AG04450 (cell line): ENCODE measurements around the gene CFAP43. TPM values are rescaled to one million over a fixed set of nuclear protein-coding genes. Genes with fewer than 3 reads are reported as not detected.
"Not testable (repeated sequence)": the region's sequence is repeated elsewhere in the genome, so short reads cannot be mapped to it uniquely, and the experiment has no call there.

Experiments used
- CTCF ChIA-PET: fragments of 300-600, 350-600 bp; formaldehyde crosslinking; extraction: SDS; loops from one replicate; lab custom pipeline; 2022; ENCODE audit warnings: antibody characterized with exemption, inconsistent platforms; lab: Charles Lee
- POLR2A ChIA-PET: fragments of 350-600 bp; formaldehyde crosslinking; extraction: SDS; loops from one replicate; lab custom pipeline; 2021; ENCODE audit warnings: antibody characterized with exemption, inconsistent platforms; lab: Yijun Ruan, JAX
- DNase-seq: peaks from one replicate; pipeline ENCODE4 v3.0.0-alpha.2; 2011; ENCODE audit warnings: low read depth, low spot score
- H3K27ac ChIP-seq: one replicate; pipeline ENCODE4 v1.5.1; 2012; ENCODE audit warnings: low read depth, low read length, control low read depth
- H3K27me3 ChIP-seq: one replicate; pipeline ENCODE4 v1.6.0; 2012; ENCODE audit warnings: low read length; ENCODE audit not compliant: control insufficient read depth, insufficient read depth
- H3K4me3 ChIP-seq: 2 replicates; pipeline ENCODE4 v1.5.1; 2011; ENCODE audit warnings: mild to moderate bottlenecking, low read depth, low read length, control low read depth
- H3K9me3 ChIP-seq: 2 replicates; pipeline ENCODE4 v1.5.1; 2012; ENCODE audit warnings: low read length; ENCODE audit not compliant: control insufficient read depth, insufficient read depth
- polyA plus RNA-seq: library from polyadenylated mRNA; depleted of rRNA; stranded (reverse); fragments of >200 nt; gene quantifications from 2 replicates; pipeline ENCODE4 v1.2.3, GENCODE V29; 2011
- TF ChIP-seq, protein P1 (sequence below): IDR thresholded peaks from 2 replicates; pipeline ENCODE4 v1.5.1; 2011; ENCODE audit warnings: low read depth, low read length, control low read depth, inconsistent platforms

The CFAP43 gene
- polyA plus RNA-seq, 1 experiment: 0.07 TPM

- H3K27ac ChIP-seq: peak overlapping the region; percentile 95
- TF ChIP-seq, protein P1, sequence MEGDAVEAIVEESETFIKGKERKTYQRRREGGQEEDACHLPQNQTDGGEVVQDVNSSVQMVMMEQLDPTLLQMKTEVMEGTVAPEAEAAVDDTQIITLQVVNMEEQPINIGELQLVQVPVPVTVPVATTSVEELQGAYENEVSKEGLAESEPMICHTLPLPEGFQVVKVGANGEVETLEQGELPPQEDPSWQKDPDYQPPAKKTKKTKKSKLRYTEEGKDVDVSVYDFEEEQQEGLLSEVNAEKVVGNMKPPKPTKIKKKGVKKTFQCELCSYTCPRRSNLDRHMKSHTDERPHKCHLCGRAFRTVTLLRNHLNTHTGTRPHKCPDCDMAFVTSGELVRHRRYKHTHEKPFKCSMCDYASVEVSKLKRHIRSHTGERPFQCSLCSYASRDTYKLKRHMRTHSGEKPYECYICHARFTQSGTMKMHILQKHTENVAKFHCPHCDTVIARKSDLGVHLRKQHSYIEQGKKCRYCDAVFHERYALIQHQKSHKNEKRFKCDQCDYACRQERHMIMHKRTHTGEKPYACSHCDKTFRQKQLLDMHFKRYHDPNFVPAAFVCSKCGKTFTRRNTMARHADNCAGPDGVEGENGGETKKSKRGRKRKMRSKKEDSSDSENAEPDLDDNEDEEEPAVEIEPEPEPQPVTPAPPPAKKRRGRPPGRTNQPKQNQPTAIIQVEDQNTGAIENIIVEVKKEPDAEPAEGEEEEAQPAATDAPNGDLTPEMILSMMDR: no peak
- H3K4me3 ChIP-seq: peak overlapping the region; percentile 85
- CTCF ChIA-PET: interaction anchor here (0.6 to 6.4 kb wide), 7 partner anchors 21 to 366 kb away, joined by 3 to 47 read pairs (median 6); partner anchors contain the start of genes CFAP58 and SFR1
- no peak for DNase-seq
- POLR2A ChIA-PET: interaction anchor here (0.9 to 1.7 kb wide), 3 partner anchors 20 to 133 kb away, joined by 4 to 13 read pairs (median 6); partner anchors contain the start of gene SFR1
- no peaks in the 10 kb centered on the region; the same call in 1 of the 2 replicates for H3K9me3 ChIP-seq
- H3K27me3 ChIP-seq: no peaks in the 10 kb centered on the region
These were observed 21.6 kb upstream of the CFAP43 start for GRCh38 chr10:104253606-104254410.

- no peaks in the 10 kb centered on the region; the same call in 1 of the 2 replicates for H3K9me3 ChIP-seq
- no peaks in the 10 kb centered on the region for H3K27me3 ChIP-seq
- DNase-seq: no peak
- no peak overlapping the region for H3K4me3 ChIP-seq
- TF ChIP-seq, protein P1: no peak
- POLR2A ChIA-PET: no interaction called here
- H3K27ac ChIP-seq: no peak overlapping the region
- CTCF ChIA-PET: interaction anchor here (0.9 to 5.6 kb wide), 4 partner anchors 22 to 131 kb away, joined by 3 to 47 read pairs (median 8); partner anchors contain the start of genes CFAP58 and SFR1
These were observed 20.9 kb upstream of the CFAP43 start for GRCh38 chr10:104253106-104253505.

DNA sequence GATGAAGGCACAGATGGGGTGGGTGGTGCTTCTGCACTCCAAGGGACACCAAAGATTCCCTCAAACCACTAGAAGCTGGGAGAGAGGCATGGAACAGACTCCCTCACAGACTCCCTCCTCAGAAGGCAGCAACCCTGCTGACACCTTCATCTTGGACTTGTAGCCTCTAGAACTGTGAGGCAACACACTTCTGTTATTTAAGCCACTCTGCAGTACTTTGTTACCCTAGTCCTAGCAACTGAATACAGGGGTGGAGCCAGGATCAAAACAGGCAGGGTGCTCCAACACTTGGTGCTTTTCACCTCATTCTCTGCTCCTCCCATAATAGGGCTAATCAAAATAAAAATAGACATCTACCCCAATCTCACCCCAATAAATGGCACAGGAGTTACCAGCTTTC is 20.2 kb upstream of the CFAP43 start:
- Histone ChIP-seq H3K27me3 (no peaks in the 10 kb centered on the region), H3K4me3 (no peak overlapping the region), H3K27ac (no peak overlapping the region), H3K9me3 (no peaks in the 10 kb centered on the region; the same call in 1 of the 2 replicates)
- DNase-seq: no peak
- POLR2A ChIA-PET: no interaction called here
- CTCF ChIA-PET: no interaction called here
- TF ChIP-seq, protein P1: no peak

DNA sequence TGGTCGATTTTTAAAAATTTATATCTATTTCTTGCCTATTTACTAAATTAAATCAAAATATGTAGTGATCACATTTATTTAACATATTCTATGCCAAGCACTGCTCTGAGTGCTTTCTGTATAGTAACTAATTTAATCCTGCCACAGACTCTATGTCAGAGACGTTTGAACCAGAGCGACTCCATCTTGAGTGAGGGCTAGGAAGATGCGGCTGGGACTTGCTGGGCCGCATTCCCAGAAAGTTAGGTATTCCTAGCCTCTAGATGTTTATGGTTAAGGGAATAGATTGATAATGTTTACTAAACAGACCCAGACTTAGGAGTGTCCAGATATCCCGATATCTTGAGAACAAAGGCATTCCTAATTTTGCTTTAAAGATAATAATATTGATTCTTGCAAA is 19.3 kb upstream of the CFAP43 start:
- no peak overlapping the region for H3K27ac ChIP-seq
- H3K27me3 ChIP-seq: no peaks in the 10 kb centered on the region
- no peak for DNase-seq
- TF ChIP-seq, protein P1: no peak
- CTCF ChIA-PET: no interaction called here
- POLR2A ChIA-PET: no interaction called here
- H3K4me3 ChIP-seq: no peak overlapping the region
- no peaks in the 10 kb centered on the region; the same call in 1 of the 2 replicates for H3K9me3 ChIP-seq

DNA sequence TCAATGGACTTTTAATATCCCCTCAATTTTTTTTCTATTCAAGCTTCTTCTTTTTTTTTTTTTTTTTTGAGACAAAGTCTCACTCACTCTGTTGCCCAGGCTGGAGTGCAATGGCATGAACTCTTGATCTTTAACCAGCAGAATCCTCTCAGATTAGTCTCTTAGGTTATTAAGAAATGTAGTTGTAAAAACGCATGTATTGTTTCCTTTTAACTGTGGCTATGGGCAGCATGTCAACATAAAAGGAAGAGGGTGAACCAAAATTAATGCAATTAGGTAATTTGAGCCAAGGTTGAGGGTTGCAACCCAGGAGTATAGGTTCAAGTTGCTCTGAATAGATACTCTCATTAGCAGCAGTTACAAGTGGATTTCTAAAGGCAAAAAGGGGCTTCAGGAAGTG is 18.2 kb upstream of the CFAP43 start:
- TF ChIP-seq, protein P1: no peak
- no peak for DNase-seq
- POLR2A ChIA-PET: no interaction called here
- CTCF ChIA-PET: no interaction called here
- H3K27me3 ChIP-seq: no peaks in the 10 kb centered on the region
- no peak overlapping the region for H3K4me3 ChIP-seq
- H3K27ac ChIP-seq: no peak overlapping the region
- H3K9me3 ChIP-seq: peaks cover 2% of the 10 kb centered on the region

DNA sequence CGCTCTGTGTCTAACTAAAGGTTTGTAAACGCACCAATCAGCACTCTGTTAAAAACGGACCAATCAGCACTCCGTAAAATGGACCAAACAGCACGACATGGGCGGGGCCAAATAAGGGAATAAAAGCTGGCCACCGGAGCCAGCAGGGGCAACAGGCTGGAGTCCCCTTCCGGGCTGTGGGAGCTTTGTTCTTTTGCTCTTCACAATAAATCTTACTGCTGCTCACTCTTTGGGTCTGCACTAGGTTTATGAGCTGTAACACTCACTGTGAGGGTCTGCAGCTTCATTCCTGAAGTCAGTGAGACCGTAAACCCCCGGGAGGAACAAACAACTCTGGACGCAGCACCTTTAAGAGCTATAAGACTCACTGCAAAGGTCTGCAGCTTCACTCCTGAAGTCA is 16.8 kb upstream of the CFAP43 start:
- H3K27me3 ChIP-seq, H3K4me3 ChIP-seq, H3K9me3 ChIP-seq, H3K27ac ChIP-seq, CTCF ChIA-PET, DNase-seq, POLR2A ChIA-PET: not testable (repeated sequence)
